ENCODE measurements around the gene TPX2.
A peak's percentile ranks its signal among the peaks of the same experiment; 100 is the strongest.

TPX2 gene

GRCh38 chr20:31738729-31739549, at the start of gene TPX2:
Gene TPX2 (plus strand): TSS chr20:31739290. CDS start chr20:31757477, 18,187 bp downstream.
- DNase-seq (ENCODE audit: low read depth): peak; percentile 100

DNA sequence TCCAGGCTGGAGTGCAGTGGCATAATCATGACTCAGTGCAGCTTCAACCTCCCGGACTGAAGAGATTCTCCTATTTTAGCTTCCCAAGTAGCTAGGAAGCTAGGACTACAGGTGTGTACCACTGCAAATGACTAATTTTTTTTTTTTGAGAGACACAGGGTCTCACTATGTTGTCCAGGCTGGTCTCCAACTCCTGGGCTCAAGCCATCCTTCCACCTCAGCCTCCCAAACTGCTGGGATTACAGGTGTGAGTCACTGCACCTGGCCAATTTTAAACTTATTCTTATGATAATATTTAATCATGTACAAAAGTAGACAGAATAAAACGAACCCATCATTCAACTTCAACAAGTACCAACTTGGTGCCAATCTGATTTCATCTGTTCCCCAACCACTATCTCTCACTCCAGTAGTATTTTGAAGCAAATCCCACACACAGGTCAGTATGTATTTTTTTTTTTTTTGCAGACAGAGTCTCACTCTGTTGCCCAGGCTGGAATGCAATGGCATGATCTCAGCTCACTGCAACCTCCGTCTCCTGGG, 48.9 kb upstream of the TPX2 start:
- DNase-seq (ENCODE audit: low read depth): no peak

- DNase-seq (ENCODE audit: low read depth): no peak
Measured at GRCh38 chr20:31691646-31692275, 47.3 kb upstream of the TPX2 start.

GRCh38 chr20:31693402-31693801, 45.7 kb upstream of the TPX2 start:
- DNase-seq (ENCODE audit: low read depth): no peak

DNA sequence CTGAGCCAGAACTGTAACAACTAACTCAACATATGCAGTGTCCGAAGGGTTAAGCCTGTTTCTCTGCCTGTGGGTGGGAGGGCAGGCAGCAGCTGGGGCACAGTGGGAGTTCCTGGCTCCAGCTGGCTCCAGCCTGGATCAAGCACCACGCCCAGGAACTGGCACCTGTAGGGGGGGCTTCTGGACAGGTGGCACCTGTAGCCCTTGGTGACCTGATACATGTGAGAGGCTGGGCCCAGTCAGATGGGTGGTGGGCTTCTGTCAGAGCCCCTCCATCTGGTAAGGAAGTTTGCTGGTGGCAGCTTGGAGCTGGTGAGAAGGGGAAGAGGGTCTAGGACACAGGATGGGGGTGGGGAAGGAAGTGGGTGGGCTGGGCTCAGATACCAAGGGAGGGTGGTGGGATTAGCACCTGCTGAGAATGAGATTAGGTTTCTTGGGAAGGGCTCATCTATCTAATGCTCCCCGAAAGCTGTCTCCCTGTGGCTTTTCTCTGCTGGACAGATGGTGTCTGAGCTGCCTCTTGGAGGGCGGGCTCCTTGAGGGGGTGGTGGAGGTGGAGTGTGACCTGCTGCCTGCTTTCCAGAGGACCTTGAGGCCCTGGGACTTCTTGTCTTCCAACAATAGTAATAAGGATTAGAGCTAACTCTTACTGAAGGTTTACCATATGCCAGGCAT, 45.0 kb upstream of the TPX2 start:
- DNase-seq (ENCODE audit: low read depth): no peak

DNA sequence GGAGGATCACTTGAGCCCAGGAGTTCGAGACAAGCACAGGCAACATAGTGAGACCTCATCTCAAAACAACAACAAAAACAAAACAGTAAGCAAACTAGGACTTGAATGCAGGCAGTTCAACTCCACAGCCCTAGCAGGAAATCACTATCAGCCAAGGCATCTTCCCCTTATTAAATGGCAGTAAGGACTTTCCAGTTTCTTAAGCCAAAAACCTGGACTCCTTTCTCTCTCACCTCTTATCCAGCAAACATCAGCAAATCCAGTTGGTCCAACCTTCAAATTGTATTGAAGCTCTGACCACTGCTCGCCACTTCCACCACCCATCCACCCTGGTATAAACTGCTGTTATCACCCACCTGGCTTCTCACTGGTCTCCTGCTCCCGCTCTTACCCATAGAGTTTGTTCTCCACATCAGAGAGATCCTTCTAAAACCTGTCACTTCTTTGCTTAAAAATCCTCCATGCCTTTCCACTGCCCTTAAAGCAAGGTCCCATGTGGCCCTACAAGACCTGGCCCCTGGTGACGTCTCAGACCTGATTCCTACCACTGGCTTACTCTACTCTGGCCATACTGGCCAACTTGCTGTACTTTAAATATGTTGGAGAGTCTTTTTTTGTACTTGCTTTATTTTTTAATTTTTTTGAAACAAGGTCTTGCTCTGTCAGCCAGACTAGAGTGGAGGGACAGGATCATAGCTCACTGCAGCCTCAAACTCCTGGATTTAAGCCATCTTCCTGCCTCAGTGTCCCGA, 44.1 kb upstream of the TPX2 start:
- DNase-seq (ENCODE audit: low read depth): no peak

DNA sequence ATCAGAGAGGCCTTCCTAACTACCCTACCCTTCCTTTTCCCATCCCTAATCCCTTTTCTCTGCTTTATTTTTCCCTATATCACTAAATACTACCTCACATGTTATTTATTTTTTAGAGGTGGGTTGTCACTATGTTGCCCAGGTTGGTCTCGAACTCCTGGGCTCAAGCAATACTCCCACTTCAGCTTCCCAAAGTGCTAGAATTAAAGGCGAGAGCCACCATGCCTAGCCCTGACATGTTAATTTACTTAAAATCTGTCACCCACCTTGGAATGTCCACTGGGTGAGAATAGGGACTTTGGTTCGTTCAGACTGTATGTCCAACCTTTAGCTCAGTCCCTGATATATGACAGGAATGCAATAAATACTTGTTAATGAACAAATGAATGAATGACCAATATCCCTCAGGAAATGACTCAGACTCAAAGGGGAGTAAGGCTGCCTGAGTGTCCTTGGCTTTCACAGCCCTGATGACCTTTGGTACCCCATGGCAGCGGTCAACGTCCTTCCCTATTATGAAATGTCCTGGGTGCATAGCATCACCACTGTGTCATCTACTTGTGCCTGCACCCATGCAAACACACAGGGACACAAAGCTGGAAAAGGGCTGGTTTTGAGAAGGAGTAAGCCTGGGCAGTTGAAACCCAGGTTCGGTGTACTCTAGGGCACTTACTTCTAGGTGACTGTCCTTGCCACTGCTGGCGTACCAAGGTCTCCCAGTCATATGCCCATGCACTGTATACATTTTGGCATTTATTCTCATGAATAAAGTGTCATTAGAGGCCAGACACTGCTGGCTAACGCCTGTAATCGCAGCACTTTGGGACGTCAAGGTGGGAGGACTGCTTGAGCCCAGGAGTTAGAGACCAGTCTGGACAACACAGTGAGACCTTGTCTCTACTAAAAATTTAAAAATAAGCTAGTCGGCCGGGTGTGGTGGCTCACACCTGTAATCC, 43.0 kb upstream of the TPX2 start:
- peak; percentile 96 for DNase-seq (ENCODE audit: low read depth)

- no peak for DNase-seq (ENCODE audit: low read depth)
Measured at GRCh38 chr20:31698243-31698802, 40.8 kb upstream of the TPX2 start.

DNA sequence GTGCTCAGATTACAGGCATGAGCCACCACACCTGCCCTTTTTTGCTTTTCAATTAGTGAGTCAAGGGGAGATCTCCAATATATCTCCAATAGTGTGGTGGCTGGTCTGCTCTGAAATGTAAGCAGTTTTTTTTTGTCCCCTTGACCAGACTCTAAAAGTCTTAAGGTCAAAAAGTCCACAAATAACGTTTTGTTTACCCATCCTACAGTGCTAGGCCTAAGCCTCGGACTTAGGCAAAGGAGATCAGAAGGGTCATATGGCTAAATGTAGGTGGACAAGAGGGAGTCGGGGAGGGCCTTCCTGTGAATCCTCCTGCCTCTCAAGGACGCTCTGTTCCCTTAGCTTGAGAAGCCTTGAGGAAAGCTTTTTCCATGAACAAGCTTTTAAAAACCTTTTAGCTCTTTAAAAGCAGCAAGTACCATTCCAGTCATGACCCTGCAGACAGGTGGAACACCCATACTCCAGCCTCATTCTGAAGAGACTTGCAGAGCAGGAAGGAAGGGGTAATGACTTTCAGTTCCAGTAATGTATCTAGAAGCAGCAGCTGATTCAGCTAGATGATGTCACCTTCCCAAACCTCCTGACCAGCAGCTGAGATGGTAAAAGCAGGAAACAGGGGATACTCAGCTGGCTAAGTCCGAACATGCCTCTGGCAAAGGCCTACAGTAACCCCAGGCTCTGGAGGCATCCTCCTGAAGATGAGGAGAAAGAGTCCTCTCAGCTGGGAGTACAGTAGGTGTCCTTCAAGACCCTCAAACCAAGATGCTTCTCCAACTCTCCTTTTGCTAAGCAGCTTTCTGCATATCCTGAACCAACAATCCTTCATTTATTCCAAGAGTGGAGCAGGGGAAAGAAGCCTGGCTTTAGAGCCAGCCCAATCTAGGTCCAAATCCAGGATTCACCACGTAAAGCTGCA, 40.0 kb upstream of the TPX2 start:
- DNase-seq (ENCODE audit: low read depth): peak; percentile 97

GRCh38 chr20:31699801-31700728, 39.0 kb upstream of the TPX2 start:
- no peak for DNase-seq (ENCODE audit: low read depth)

GRCh38 chr20:31700747-31701146, 38.3 kb upstream of the TPX2 start:
- DNase-seq (ENCODE audit: low read depth): no peak

- DNase-seq (ENCODE audit: low read depth): no peak
Measured at GRCh38 chr20:31701591-31701990, 37.5 kb upstream of the TPX2 start.

DNA sequence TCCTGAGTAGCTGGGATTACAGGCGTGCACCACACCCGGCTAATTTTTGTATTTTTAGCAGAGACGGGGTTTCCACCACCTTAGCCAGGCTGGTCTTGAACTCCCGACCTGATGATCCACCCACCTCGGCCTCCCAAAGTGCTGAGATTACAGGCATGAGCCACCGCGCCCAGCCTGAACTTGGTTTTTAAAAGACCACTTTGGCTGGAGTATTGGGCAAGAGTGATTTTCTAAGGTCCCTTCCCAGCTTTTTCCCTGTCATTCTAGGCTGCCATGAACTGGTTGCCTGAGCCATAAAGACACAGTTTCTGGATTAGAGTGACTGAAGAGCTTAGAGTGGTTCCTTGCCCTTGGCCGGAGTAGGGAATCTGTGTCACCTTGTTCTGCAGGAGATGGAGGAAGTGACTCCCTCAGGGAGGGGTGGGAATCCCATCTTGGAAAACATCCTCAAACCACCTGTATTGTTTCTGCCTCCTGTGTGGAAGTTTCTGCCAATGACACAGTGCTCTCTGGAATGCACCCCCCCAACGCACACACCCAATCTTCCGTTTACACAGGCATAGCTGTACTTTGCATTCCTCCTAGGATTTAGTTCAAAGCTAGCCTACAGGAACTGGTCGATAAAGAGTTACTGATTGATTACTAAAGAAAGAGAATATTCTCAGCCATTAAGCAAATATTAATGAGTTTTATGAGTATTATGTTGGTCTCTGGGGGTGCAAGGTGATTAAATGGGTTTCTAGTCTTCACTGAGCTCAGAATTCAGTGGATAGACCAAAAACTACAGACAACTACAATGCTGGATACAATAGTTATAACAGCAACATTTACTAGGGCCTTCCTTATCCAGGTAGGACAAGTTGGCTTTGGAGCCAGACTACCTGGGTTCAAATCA, 34.6 kb upstream of the TPX2 start:
- peak; percentile 83 for DNase-seq (ENCODE audit: low read depth)

DNA sequence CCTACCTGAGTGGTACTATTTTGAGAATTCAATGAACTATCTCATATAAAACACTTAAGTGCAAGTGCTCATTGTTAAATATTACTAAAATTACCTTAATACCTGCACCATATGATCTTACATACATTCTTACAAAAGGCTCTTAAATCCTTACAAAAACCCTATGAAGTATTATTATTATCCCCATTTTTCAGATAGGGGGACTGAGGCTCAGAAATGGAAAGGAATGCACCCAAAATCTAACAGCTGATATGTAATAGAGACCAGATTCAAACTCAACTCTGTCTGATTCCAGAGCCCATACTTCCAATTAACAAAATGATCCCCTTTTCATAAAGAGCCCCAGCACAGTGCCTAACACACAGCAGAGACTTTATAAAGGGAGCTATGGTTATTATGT, 33.9 kb upstream of the TPX2 start:
- DNase-seq (ENCODE audit: low read depth): no peak

DNA sequence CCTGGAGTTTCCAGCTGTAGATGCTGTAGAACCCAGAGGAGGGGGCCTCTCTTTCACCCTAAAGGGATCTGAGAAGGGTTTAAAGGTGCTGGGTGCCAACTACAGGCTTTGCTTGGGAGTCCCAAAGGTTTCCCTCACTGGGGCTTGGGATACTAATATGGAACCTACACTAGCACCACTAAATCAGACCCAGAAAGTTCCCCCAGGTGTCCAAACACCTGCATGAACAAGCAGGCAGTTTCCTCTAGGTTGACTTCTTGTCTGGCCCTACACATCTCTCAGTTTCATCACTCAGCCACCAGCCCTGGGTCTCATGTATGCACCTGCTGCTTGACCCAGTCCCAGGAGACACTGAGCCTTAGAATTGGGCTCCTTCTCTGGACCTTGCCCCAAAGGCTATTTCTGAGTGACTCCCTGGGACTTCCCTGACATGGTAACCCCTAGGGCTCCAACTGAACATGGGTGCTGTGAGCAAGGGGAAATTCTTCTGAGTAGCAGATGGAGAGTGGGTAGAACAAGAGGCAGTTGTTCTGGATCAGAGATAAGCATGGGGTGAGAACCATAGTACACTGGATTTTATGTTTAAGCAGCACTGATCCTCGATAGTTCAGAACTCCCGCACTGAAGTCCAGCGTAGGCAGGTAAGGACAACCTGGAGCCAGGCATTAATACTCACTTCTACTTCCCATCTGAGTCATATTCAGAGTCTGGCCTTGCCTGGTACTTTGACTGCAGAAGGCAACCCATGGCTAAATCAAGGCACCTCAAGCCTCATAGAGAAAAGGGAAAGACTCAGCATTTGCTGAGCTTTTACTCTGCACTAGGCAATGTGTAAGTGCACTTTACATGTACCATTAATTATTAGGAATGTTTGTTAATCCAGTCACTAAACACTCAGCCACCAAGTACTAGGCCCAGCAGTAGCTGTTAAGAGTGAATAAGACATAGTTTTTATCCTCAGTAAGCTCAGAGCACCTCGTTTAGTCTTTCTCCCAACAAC, 33.2 kb upstream of the TPX2 start:
- DNase-seq (ENCODE audit: low read depth): no peak

All from ELR (cell line).